Peyer's patch (tissue), 4 donors: Measurements from ENCODE around the gene RNF26.

Source experiments
- POLR2A ChIP-seq, 2 donors: fragments of 450-650 bp; IDR thresholded peaks; one replicate each; pipeline ENCODE4 v1.5.1; 2017; ENCODE audit warnings: antibody characterized with exemption in 2 of 2, mild to moderate bottlenecking in 2 of 2, moderate library complexity in 2 of 2
- TF ChIP-seq, protein P1 (sequence below), 6 experiments: fragments of 450-650 bp in 4 of 6; fragments of 200-600 bp in 2 of 6; sonication (generic) in 1 of 6; IDR thresholded peaks; one replicate each; pipeline ENCODE4 v1.5.1; 2017 to 2019; ENCODE audit warnings: antibody characterized with exemption in 6 of 6, mild to moderate bottlenecking in 3 of 6, moderate library complexity in 1 of 6

DNA sequence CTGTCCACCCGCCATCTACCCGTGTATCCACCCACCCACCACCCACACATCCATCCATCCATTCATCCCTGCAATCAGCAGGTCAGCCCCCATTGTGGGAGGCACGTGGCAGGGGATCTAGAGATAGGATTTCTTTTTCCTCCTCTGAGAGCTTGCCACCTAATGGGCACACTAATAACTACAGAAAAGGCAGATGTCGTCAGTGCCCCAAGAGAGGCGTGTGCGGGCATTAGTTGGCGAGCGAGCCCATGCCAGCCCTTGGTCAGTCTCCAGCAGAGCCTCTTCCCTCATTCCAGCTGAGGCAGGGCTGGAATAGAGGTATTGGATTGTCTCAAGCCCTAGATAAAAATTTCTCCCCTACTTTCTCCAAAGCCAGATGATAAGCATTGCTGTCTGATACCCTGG is 37.5 kb downstream of the RNF26 start:
- TF ChIP-seq, protein P1, sequence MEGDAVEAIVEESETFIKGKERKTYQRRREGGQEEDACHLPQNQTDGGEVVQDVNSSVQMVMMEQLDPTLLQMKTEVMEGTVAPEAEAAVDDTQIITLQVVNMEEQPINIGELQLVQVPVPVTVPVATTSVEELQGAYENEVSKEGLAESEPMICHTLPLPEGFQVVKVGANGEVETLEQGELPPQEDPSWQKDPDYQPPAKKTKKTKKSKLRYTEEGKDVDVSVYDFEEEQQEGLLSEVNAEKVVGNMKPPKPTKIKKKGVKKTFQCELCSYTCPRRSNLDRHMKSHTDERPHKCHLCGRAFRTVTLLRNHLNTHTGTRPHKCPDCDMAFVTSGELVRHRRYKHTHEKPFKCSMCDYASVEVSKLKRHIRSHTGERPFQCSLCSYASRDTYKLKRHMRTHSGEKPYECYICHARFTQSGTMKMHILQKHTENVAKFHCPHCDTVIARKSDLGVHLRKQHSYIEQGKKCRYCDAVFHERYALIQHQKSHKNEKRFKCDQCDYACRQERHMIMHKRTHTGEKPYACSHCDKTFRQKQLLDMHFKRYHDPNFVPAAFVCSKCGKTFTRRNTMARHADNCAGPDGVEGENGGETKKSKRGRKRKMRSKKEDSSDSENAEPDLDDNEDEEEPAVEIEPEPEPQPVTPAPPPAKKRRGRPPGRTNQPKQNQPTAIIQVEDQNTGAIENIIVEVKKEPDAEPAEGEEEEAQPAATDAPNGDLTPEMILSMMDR (IDR thresholded peaks at IDR 0.05), result peak in 3 of 6 experiments; percentile 53 to 65 (median 60)
- no peak for TF ChIP-seq POLR2A (IDR thresholded peaks at IDR 0.05)
